ENCODE results near the gene IFITM2. TPM values are rescaled to one million over a fixed set of nuclear protein-coding genes. Genes with fewer than 3 reads are reported as not detected.
A peak's percentile ranks its signal among the peaks of the same experiment; 100 is the strongest.

IFITM2 gene
- total and polyA plus RNA-seq, 2 donors (not counting 1 experiment from before 2014, with no cell fraction given), result 51.2 to 714 TPM

DNA sequence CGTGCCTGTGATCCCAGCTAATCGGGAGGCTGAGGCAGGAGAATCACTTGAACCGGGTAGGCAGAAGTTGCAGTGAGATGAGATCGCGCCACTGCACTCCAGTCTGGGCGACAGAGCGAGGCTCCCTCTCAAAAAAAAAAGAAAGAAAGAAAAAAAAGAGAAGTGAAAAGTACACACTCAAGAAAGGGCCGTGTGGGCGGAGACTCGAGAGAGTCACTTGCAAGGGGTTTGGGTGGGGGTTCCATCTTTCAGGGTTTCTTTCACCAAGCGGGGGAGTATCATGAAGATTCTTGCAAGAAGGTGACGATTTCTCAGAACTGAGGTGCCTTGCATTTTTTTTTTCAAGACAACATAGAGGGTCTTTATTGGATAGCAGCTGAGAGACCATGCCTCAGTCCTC, 4.3 kb upstream of the IFITM2 start:
- peaks cover 4% of the 10 kb centered on the region for H3K27me3 ChIP-seq (ENCODE audit: control insufficient read depth, insufficient read depth, low read length)
- H3K4me2 ChIP-seq (ENCODE audit: extremely low read depth, insufficient read depth, low read length), result no peak overlapping the region
- no peaks in the 10 kb centered on the region for H4K20me1 ChIP-seq (ENCODE audit: control insufficient read depth, extremely low read depth, insufficient read depth, low read length)
- H2AFZ ChIP-seq (ENCODE audit: low read length), result no peak overlapping the region
- TF ChIP-seq EZH2 (IDR thresholded peaks at IDR 0.05; ENCODE audit: low read length, missing control alignments), result no peak
- TF ChIP-seq, protein P1, sequence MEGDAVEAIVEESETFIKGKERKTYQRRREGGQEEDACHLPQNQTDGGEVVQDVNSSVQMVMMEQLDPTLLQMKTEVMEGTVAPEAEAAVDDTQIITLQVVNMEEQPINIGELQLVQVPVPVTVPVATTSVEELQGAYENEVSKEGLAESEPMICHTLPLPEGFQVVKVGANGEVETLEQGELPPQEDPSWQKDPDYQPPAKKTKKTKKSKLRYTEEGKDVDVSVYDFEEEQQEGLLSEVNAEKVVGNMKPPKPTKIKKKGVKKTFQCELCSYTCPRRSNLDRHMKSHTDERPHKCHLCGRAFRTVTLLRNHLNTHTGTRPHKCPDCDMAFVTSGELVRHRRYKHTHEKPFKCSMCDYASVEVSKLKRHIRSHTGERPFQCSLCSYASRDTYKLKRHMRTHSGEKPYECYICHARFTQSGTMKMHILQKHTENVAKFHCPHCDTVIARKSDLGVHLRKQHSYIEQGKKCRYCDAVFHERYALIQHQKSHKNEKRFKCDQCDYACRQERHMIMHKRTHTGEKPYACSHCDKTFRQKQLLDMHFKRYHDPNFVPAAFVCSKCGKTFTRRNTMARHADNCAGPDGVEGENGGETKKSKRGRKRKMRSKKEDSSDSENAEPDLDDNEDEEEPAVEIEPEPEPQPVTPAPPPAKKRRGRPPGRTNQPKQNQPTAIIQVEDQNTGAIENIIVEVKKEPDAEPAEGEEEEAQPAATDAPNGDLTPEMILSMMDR (conservative IDR thresholded peaks at IDR 0.05 in 1 of 2, IDR thresholded peaks at IDR 0.05 in 1 of 2; ENCODE audit: low read depth in 1 of 2, low read length in 2 of 2), result no peak
- H3K36me3 ChIP-seq (ENCODE audit: control insufficient read depth, insufficient read depth, low read length), result no peaks in the 10 kb centered on the region
- no peaks in the 10 kb centered on the region for H3K9me3 ChIP-seq (ENCODE audit: control insufficient read depth, insufficient read depth, low read depth, low read length)
- no peak for DNase-seq (ENCODE audit: low read depth in 2 of 2)
- H3K4me1 ChIP-seq (ENCODE audit: control insufficient read depth, extremely low read depth, insufficient read depth, low read length), result no peaks in the 10 kb centered on the region
- H3K9ac ChIP-seq (ENCODE audit: insufficient read depth, low read length), result no peak overlapping the region
- no peak overlapping the region for H3K27ac ChIP-seq (ENCODE audit: insufficient read depth, low read length)
- peaks cover 4% of the 10 kb centered on the region for H3K79me2 ChIP-seq (ENCODE audit: control insufficient read depth, insufficient read depth, low read length)
- no peak overlapping the region for H3K4me3 ChIP-seq (replicated peaks in 1 of 4; ENCODE audit: control extremely low read depth in 1 of 4, insufficient read depth in 1 of 4, low read depth in 3 of 4, low read length in 4 of 4)

DNA sequence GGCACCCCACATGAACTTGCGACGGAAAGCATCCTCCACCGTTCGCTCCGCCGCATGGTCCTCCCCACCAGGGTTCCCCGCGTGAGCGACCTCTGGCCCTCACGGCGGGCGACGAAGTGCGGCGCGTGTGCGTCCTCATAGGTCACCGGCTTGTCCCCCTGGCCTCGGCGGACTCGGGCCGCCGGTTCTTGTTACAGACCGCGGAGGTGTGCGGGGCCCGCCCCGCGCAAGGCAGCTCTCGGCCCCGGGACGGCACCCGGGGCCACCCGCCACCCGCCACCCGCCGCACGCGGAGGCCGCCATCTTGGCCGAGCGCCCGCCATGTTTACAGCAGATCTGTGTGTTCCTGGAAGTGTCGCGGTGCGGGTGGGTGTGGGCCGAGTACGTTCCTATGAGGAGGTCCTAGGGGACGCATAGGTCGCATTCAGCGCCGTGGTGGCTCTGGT, 3.5 kb upstream of the IFITM2 start:
- Histone ChIP-seq H3K4me3 (replicated peaks in 1 of 4; ENCODE audit: control extremely low read depth in 1 of 4, insufficient read depth in 1 of 4, low read depth in 3 of 4, low read length in 4 of 4) (no peak overlapping the region), H4K20me1 (ENCODE audit: control insufficient read depth, extremely low read depth, insufficient read depth, low read length) (no peaks in the 10 kb centered on the region), H3K9ac (ENCODE audit: insufficient read depth, low read length) (no peak overlapping the region), H3K27ac (ENCODE audit: insufficient read depth, low read length) (no peak overlapping the region), H3K79me2 (ENCODE audit: control insufficient read depth, insufficient read depth, low read length) (peaks cover 9% of the 10 kb centered on the region), H3K36me3 (ENCODE audit: control insufficient read depth, insufficient read depth, low read length) (no peaks in the 10 kb centered on the region), H2AFZ (ENCODE audit: low read length) (no peak overlapping the region), H3K4me2 (ENCODE audit: extremely low read depth, insufficient read depth, low read length) (no peak overlapping the region), H3K27me3 (ENCODE audit: control insufficient read depth, insufficient read depth, low read length) (peaks cover 4% of the 10 kb centered on the region), H3K9me3 (ENCODE audit: control insufficient read depth, insufficient read depth, low read depth, low read length) (no peaks in the 10 kb centered on the region), H3K4me1 (ENCODE audit: control insufficient read depth, extremely low read depth, insufficient read depth, low read length) (no peaks in the 10 kb centered on the region)
- DNase-seq (ENCODE audit: low read depth in 2 of 2), result no peak
- TF ChIP-seq, protein P1 (conservative IDR thresholded peaks at IDR 0.05 in 1 of 2, IDR thresholded peaks at IDR 0.05 in 1 of 2; ENCODE audit: low read depth in 1 of 2, low read length in 2 of 2), result no peak
- TF ChIP-seq EZH2 (IDR thresholded peaks at IDR 0.05; ENCODE audit: low read length, missing control alignments), result no peak

DNA sequence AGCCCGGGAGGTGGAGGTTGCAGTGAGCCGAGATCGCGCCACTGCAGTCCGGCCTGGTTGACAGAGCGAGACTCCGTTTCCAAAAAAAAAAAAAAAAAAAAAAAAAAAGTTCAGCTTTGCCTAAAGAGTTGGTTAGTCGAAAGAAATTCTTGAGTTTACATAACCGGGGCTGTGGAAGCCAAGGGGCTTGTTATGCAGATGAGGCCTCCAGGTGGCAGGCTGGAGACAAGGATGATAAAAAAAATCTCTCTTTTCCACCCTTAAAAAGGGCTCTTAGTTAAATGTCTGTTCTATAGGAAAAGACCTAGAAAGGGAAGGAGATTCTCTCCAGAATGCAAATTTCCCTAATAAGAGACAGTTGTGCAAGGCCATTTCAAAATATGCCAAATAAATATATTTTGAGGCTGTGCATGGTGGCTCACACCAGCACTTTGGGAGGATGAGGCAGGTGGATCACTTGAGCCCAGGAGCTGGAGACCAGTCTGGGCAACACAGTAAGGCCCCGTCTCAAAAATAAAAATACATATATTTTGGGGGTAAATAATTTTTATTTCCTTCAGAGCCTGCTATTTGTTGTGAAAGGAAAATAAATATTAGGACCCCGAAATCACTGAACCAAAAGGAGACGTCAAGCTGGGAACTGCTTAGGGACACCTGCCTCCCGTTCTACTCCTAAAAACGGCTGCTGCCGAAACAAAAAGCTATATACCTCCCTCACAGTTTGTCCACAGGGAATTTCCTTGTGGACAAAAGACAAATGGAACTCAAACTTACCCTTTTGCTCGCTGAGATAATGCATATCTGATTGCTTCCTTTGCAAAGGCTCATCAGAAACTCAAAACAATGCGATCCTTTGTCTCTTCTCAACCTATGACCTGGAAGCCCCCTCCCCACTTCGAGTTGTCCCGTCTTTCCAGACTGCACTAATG, 2.4 kb upstream of the IFITM2 start:
- no peak for TF ChIP-seq EZH2 (IDR thresholded peaks at IDR 0.05; ENCODE audit: low read length, missing control alignments)
- TF ChIP-seq, protein P1 (conservative IDR thresholded peaks at IDR 0.05 in 1 of 2, IDR thresholded peaks at IDR 0.05 in 1 of 2; ENCODE audit: low read depth in 1 of 2, low read length in 2 of 2), result peak; percentile 74 to 77
- Histone ChIP-seq H4K20me1 (ENCODE audit: control insufficient read depth, extremely low read depth, insufficient read depth, low read length) (no peaks in the 10 kb centered on the region), H2AFZ (ENCODE audit: low read length) (no peak overlapping the region), H3K36me3 (ENCODE audit: control insufficient read depth, insufficient read depth, low read length) (no peaks in the 10 kb centered on the region), H3K4me2 (ENCODE audit: extremely low read depth, insufficient read depth, low read length) (no peak overlapping the region), H3K4me3 (replicated peaks in 1 of 4; ENCODE audit: control extremely low read depth in 1 of 4, insufficient read depth in 1 of 4, low read depth in 3 of 4, low read length in 4 of 4) (no peak overlapping the region), H3K9ac (ENCODE audit: insufficient read depth, low read length) (no peak overlapping the region), H3K79me2 (ENCODE audit: control insufficient read depth, insufficient read depth, low read length) (peaks cover 19% of the 10 kb centered on the region), H3K27ac (ENCODE audit: insufficient read depth, low read length) (no peak overlapping the region), H3K9me3 (ENCODE audit: control insufficient read depth, insufficient read depth, low read depth, low read length) (no peaks in the 10 kb centered on the region), H3K27me3 (ENCODE audit: control insufficient read depth, insufficient read depth, low read length) (peaks cover 2% of the 10 kb centered on the region), H3K4me1 (ENCODE audit: control insufficient read depth, extremely low read depth, insufficient read depth, low read length) (no peaks in the 10 kb centered on the region)
- peak; percentile 68 to 88 for DNase-seq (ENCODE audit: low read depth in 2 of 2)

Data from fibroblast of lung (primary cell).